ENCODE measurements around the gene PTCH1. TPM values are rescaled to one million over a fixed set of nuclear protein-coding genes. Genes with fewer than 3 reads are reported as not detected.

PTCH1 gene
- total RNA-seq, 1 experiment from 2014 or later: 33.4 TPM

- TF ChIP-seq EZH2 (IDR thresholded peaks at IDR 0.05; ENCODE audit: low read depth) (no peak), CTCF (conservative IDR thresholded peaks at IDR 0.05) (no peak)
- DNase-seq: no peak
- H3K4me2 ChIP-seq: no peak overlapping the region
- H3K9me3 ChIP-seq (ENCODE audit: insufficient read depth, low read depth): no peaks in the 10 kb centered on the region
- CTCF ChIA-PET: interaction anchor here (0.5 to 0.6 kb wide), 2 partner anchors 14 to 1630 kb away, joined by 3 read pairs; no protein-coding TSS in a partner anchor
- H2AFZ ChIP-seq: no peak overlapping the region
- H3F3A ChIP-seq (ENCODE audit: insufficient read depth, low read depth): no peaks in the 10 kb centered on the region
- H3K27ac ChIP-seq: no peak overlapping the region
- no peaks in the 10 kb centered on the region for H3K9me2 ChIP-seq (ENCODE audit: insufficient read depth)
- POLR2A ChIA-PET (ENCODE audit: unreplicated experiment): no interaction called here
- intact Hi-C loops (cut with micrococcal nuclease; ENCODE audit: unreplicated experiment): no loop called here
- H3K4me3 ChIP-seq: no peak overlapping the region
- no peaks in the 10 kb centered on the region for H3K4me1 ChIP-seq (replicated peaks; ENCODE audit: insufficient read depth)
- 0 out of 2 replicates have a peak, but pooled peaks cover 4% of the 10 kb centered on the region for H3K36me3 ChIP-seq (ENCODE audit: low read depth)
- H3K79me2 ChIP-seq (ENCODE audit: low read depth): no peaks in the 10 kb centered on the region
- H3K27me3 ChIP-seq (ENCODE audit: insufficient read depth, low read depth): no peaks in the 10 kb centered on the region
- no peaks in the 10 kb centered on the region for H4K20me1 ChIP-seq (ENCODE audit: insufficient read depth)
- no TSS peak for BruUV-seq (replicated peaks)
Observed at GRCh38 chr9:95457769-95458168, 59.0 kb downstream of the PTCH1 start.

- TF ChIP-seq EZH2 (IDR thresholded peaks at IDR 0.05; ENCODE audit: low read depth): no peak
- TF ChIP-seq CTCF (conservative IDR thresholded peaks at IDR 0.05): no peak
- Histone ChIP-seq H3K9me2 (ENCODE audit: insufficient read depth) (no peaks in the 10 kb centered on the region), H3K36me3 (ENCODE audit: low read depth) (0 out of 2 replicates have a peak, but pooled peaks cover 4% of the 10 kb centered on the region), H3K27me3 (ENCODE audit: insufficient read depth, low read depth) (no peaks in the 10 kb centered on the region), H3K4me3 (no peak overlapping the region), H4K20me1 (ENCODE audit: insufficient read depth) (no peaks in the 10 kb centered on the region), H2AFZ (no peak overlapping the region), H3F3A (ENCODE audit: insufficient read depth, low read depth) (no peaks in the 10 kb centered on the region), H3K9me3 (ENCODE audit: insufficient read depth, low read depth) (no peaks in the 10 kb centered on the region), H3K27ac (no peak overlapping the region), H3K4me2 (no peak overlapping the region), H3K4me1 (replicated peaks; ENCODE audit: insufficient read depth) (no peaks in the 10 kb centered on the region), H3K79me2 (ENCODE audit: low read depth) (no peaks in the 10 kb centered on the region)
- POLR2A ChIA-PET (ENCODE audit: unreplicated experiment): no interaction called here
- DNase-seq: no peak
- CTCF ChIA-PET: no interaction called here
- intact Hi-C loops (cut with micrococcal nuclease; ENCODE audit: unreplicated experiment): no loop called here
- no TSS peak for BruUV-seq (replicated peaks)
Observed at GRCh38 chr9:95455714-95456113, 61.1 kb downstream of the PTCH1 start.

DNA sequence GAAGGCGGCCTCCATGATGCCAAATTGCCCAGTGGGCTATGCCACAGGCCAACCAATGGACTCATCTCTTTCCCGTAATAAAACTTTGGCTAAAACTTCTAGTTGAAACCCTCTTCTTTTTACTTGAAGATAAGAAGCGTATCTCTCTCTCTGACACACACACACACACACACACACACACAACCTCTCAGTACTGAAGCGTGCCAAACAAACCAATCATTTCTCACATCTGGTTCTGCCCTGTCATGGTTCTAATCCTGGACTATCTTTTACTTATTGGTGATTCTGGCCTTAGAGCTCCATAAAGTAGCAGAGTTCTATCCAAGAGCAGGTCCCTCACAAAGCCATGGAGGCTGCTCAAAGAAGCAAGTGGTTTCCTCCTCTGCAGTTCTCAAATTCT lies 64.6 kb downstream of the PTCH1 start:
- POLR2A ChIA-PET (ENCODE audit: unreplicated experiment): interaction anchor here (0.7 kb wide), 1 partner anchor 12 kb away, joined by 12 read pairs; no protein-coding TSS in a partner anchor
- no peaks in the 10 kb centered on the region for H3K4me1 ChIP-seq (replicated peaks; ENCODE audit: insufficient read depth)
- no TSS peak for BruUV-seq (replicated peaks)
- H3K79me2 ChIP-seq (ENCODE audit: low read depth): no peaks in the 10 kb centered on the region
- H3K27ac ChIP-seq: no peak overlapping the region
- H2AFZ ChIP-seq: no peak overlapping the region
- H3K36me3 ChIP-seq (ENCODE audit: low read depth): peaks cover under 1% of the 10 kb centered on the region; the same call in 1 of the 2 replicates
- H3K4me3 ChIP-seq: no peak overlapping the region
- CTCF ChIA-PET: no interaction called here
- no peak overlapping the region for H3K4me2 ChIP-seq
- TF ChIP-seq CTCF (conservative IDR thresholded peaks at IDR 0.05): no peak
- TF ChIP-seq EZH2 (IDR thresholded peaks at IDR 0.05; ENCODE audit: low read depth): no peak
- intact Hi-C loops (cut with micrococcal nuclease; ENCODE audit: unreplicated experiment): no loop called here
- H3F3A ChIP-seq (ENCODE audit: insufficient read depth, low read depth): no peaks in the 10 kb centered on the region
- H3K9me3 ChIP-seq (ENCODE audit: insufficient read depth, low read depth): no peaks in the 10 kb centered on the region
- H4K20me1 ChIP-seq (ENCODE audit: insufficient read depth): no peaks in the 10 kb centered on the region
- H3K9me2 ChIP-seq (ENCODE audit: insufficient read depth): no peaks in the 10 kb centered on the region
- H3K27me3 ChIP-seq (ENCODE audit: insufficient read depth, low read depth): no peaks in the 10 kb centered on the region
- DNase-seq: no peak

Measured in PC-9 (cell line).